Thyroid gland (tissue), 4 donors: ENCODE measurements around the gene B9D1.

Source experiments
- CTCF ChIP-seq, 6 experiments: fragments of 200-600 bp in 3 of 6; fragments of 450-650 bp in 3 of 6; sonication (generic) in 3 of 6; IDR thresholded peaks; one replicate each; pipeline ENCODE4 v1.5.1; 2016 to 2019; ENCODE audit warnings: antibody characterized with exemption in 6 of 6, mild to moderate bottlenecking in 2 of 6, inconsistent platforms in 1 of 6, moderate library complexity in 1 of 6
- POLR2A ChIP-seq, 2 donors: fragments of 450-650 bp; IDR thresholded peaks; one replicate each; pipeline ENCODE4 v1.6.1; 2017; ENCODE audit warnings: antibody characterized with exemption in 2 of 2, mild to moderate bottlenecking in 2 of 2, moderate library complexity in 1 of 2

GRCh38 chr17:19308398-19308797 lies 54.1 kb downstream of the B9D1 start:
- TF ChIP-seq CTCF (IDR thresholded peaks at IDR 0.05) (no peak), POLR2A (IDR thresholded peaks at IDR 0.05) (no peak)
